Measurements from ENCODE around the gene NVL.

- TF ChIP-seq POLR2A (IDR thresholded peaks at IDR 0.05; ENCODE audit: low read length) = no peak
- no peak for TF ChIP-seq GATA1 (IDR thresholded peaks at IDR 0.05; ENCODE audit: low read depth, low read length)
Observed at GRCh38 chr1:224203243-224204016, 126.5 kb downstream of the NVL start.
